GM19438 (cell line): Measurements from ENCODE around the gene HVCN1.
A peak's percentile ranks its signal among the peaks of the same experiment; 100 is the strongest.

Experiments
- ATAC-seq: cut with Tn5 transposase; IDR thresholded peaks from one replicate; pipeline ENCODE4 v1.9.1; 2021; ENCODE audit warnings: low read depth; ENCODE audit not compliant: unreplicated experiment

Gene HVCN1

DNA sequence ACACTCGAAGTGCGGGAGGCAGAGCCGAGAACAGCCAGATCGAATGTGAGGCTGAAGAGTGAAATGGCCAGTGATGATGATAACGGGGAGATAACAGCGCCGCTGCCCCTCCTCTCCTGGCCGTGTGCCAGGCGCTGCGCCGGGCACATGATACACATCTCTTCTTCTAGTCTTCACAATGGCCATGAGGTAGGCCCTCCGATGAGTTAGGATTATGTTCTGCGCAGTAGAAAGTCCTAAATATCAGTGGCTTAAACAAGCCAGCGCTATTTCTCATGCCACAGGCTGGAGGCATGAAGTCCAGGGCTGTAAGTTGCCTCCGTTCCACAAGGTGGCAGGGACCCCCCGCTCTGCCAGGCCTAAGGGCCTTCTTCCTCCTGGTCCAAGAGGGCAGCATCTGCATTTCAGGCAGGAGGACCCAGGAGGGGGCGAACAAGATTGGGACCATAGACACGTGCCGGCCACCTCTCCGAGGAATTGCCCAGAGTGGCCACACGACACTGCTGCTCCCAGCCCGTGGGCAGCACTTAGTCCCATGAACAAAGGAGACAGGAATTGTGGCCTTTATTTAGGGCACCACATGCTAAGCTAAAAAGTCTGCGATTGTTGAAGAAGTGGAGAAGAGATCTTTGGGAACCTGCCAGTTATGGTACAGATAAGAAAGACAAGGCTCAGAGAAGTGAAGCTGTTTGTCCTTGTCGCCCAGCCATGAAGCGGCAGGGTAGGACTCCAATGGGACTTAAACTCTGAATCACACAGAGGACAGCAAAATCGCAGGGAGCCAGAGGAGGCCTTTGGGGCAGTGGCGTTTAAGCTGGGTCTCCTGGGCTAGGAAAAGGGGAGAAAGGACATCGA, 10.9 kb upstream of the HVCN1 start:
- ATAC-seq = no peak

DNA sequence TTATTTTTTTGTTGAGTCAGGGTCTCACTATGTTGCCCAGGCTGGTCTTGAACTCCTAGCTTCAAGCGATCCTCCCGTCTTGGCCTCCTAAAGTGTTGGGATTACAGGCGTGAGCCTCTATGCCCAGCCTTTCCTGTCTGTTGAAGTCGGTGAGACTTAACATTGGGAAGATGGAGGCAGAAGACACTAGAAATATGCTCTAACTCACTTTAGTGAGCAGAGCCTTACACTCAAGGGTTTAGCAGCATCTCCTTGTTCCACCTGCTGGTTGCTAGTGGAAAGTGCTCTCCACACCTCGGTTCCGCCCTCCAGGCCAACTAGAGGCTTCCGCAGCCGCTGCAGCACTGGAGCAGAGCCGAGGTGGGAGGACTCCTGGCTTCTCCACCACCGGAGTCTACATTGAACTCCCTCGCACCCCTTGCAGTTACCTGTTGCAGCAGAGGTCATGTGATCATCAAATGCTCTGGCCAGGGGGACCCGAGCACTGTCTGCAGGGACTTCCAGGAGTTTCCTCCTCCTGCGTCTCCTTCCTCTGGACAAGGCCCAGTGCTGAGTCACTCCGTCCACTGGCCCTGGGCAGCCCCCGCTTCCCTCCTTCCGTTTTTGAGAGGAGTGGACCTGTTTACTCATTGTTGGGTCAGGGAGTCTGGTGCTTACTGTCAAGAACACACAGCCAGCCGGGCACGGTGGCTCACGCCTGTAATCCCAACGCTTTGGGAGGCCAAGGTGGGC, 9.4 kb upstream of the HVCN1 start:
- ATAC-seq = peak; percentile 90

DNA sequence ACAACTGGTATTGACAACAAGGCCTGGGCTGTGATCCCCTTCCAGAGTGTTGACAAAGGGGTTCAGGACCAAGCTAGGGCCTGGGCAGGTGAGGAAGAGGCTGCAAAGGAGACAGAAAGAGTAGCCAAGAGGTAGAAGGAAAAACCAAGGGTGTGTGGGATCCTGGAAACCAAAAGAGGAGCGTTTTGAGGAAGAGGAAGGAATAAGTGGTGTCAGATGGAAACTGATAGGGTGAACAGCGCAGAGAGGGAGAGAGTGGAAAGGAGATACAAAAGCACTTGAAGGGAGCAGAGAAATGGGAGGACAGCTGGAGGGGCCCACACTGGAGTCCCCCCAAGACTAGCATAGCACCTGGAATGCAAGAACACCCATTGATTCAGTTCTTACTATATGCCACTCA, 8.3 kb upstream of the HVCN1 start:
- ATAC-seq = no peak

DNA sequence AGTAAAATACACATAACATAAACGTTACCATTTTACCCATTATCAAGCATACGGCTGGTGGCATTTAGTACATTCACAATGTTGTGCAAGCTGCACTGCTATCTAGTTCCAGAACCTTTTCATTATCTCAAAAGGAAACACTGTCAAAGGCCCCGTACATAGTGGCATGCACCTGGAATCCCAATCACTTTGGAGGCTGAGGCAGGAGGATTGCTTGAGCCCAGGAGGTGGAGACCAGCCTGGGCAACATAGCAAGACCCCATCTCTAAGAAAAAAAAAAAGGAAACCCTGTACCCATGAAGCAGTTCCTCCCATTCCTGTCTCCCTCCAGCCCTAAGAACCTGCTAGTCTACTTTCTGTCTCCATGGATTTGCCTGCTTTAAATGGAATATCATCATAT, 7.4 kb upstream of the HVCN1 start:
- no peak for ATAC-seq

DNA sequence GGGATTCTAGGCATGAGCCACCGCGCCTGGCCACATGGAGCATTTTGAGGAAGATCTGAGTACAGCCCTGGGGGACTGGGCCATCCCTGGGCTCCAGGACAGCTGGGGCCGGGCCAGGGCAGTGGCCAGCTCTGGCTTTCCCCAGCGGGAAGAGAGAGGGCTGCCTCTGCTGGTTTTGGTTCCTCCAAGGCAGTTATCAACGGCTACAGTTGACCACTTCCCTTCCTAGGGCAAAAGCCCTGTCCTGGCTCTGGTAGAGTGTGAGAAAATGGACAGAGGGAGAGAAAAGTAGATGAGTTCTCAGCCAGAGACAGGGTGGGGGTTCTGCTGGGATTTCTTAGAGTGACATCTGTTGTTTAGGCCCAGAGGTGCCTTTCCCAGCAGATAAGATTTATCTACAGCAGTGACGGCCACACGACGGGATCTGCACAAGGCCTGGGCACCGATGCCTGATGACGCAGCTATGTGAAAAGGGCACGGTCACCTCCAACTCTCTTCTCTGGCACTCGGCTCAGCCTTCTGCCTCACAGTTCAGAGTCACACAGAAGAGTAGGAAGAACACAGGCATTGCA, 5.5 kb upstream of the HVCN1 start:
- ATAC-seq = no peak

DNA sequence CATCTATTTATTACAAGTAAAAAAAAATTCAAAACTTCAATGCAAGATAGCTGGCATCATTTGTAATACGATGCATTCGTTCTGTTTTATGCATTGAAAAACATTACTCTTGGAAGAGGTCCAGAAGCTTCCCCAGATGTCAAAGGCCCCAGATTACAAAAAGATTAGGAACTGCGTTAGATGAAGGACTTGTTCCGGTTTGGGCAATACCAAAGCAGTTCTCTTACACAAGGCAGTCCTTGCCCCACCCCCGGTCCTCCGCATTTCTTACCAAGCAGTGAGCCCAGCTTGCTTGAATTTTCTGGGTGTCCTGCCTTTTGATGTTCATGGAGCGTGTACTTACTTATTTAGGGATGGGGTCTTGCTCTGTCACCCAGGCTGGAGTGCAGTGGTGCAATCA, 4.8 kb upstream of the HVCN1 start:
- no peak for ATAC-seq

DNA sequence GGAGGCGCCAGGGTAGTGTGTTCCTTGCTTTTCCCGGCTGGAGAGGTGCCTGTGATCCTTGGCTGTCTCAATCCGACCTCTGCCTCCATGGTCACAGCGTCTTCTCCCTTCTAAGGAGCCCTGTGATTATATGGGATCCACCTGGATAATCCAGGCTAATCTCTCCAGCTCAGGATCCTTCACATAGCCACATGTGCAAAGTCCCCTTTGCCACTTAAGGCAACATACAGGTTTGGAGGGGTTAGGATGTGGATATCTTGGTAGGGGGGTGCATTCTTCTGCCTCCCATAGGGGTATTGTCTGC, 1.2 kb upstream of the HVCN1 start:
- no peak for ATAC-seq

DNA sequence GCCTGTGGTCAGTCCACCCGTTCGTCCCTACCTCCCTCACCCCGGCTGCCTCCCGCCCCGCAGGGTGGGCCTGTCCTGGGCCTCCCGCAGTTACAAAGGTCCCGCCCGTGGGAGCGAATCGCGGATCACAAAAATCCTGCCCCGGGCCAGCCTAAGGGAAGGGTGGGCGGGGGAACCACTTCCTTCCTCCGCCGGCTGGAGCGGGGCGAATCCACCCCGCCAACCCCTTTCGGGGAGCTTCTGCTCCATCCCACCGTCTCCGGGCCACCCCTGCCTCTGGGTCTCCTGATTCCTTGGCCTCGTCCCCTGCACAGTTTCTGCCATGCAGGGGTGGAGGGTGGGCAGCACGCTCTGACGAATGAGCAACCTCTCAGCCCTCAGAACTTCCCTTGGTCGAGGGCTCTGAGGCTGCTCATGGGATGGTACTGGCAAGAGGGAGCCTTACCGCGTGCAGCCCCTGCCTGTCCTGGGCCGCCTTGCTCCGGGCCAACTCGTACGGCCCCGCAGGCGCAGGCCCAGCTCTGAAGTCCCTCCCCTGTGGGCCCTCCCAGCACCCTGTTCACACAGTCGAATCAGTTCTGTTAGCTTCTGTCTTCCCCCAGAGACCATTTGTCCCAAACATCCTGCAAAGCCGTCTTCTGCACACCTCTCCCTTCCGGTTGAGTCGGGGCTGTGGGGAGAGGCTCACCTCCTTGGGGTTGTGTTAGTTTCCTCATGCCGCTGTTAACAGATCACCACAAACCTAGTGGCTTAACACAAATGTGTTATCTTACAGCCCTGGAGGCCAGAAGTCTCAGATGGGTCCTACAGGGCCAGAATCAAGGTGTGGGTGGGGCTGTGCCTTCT, 589 bp upstream of the HVCN1 start:
- ATAC-seq = peak; percentile 52

DNA sequence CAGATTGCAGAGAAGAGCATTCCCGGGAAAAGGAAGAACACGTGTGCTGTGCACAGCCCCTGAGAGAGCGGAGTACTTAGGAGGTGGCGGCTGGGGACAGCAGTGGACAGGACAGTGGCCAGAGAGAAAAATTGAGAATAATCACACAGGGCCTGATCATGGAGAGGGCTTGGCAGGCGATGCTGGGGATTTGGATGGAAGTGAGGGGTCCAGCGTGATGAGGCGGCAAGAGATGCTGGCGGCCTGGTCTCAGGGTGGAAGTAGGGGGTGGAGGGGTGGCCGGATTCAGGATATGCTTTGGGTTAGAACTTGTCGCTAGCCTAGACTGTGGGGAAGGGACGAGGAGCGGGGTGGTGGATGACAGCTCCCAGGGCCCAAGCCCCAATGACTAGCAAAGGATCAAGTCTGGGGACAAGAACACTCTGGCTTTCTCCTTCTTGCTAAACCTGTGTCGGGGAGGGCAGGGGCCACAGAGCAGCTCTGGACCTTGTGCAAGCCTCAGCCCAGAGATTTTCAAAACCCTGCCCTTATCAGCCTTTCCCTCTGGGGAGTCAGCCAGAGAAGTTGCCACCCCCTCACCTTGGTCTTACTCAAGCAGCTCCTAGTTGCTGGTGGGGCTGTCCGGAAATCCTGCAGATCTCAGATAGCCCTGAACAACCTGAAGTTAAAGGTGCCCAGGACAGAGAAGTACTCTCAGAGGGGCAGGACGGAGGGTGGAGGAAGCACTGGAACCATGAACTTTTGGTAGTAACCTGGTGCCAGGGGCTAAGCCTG, 1.3 kb downstream of the HVCN1 start:
- ATAC-seq = no peak

DNA sequence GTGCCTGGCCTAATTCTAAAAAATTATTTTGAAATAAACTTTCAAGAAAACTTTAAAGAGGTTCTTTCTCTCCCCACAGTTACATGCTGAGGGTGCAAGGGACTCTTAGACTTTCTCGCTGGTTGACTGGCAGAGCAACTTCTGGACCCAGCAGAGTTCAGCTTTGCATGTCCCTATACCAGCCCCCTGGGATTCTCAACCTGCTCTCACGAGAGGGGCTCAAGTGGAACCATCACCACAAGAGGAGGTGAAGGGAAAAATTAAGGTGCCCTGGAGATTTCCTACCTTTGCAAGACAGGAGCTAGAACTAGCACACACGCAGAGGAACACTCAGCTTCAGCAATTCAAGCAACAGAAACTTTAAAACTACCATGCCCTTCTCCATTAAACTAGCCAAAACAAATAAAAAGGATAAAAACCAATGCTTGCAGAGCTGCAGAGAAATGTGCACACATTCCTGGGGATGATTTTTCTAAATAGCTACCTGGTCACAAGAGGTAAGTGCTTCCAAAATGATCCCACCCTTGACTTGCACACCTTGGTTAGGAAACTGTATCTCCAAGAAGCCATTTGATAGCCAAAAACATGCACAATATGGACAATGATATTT, 2.5 kb downstream of the HVCN1 start:
- no peak for ATAC-seq

DNA sequence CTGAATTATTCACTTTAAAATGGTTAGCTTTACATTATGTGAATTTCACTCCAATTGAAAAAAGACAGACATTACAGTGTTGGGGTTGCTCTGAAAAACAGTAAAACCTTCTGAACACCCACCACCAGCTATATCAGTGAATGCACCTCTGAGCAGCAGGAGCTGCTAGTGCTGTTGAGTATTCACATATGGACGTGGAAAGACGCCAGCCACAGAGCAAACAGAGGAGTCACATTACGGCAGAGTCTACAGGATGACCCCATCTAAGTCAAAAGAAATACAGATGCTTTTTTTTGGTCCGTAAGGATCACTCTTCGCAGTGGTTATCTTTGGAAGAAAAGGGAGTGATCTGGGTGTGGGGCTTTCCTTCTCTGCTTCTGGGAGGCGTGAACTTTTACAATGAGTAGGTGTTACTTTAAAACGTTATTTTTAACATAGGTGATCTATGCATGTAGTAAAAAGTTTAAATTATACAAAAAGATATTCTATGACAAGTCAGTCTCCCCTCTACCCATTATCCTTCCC, 4.5 kb downstream of the HVCN1 start:
- ATAC-seq = no peak

DNA sequence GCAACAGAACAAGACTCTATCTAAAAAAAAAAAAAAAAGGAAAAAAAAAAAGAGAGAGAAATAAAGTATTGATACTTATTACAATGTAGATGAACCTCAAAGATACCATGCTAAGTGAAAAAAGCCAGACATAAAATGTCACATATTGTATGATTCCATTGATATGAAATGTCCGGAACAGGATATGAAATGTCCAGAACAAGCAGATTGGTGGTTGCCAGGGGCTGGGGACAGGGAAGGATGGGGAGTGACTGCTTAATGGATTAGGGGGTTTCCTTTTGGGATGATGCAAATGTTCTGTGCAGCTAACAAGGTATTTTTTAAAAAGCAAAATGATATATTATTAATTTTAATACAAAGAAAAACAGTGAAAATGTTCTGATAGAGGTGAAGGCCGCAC, 5.0 kb downstream of the HVCN1 start:
- no peak for ATAC-seq

DNA sequence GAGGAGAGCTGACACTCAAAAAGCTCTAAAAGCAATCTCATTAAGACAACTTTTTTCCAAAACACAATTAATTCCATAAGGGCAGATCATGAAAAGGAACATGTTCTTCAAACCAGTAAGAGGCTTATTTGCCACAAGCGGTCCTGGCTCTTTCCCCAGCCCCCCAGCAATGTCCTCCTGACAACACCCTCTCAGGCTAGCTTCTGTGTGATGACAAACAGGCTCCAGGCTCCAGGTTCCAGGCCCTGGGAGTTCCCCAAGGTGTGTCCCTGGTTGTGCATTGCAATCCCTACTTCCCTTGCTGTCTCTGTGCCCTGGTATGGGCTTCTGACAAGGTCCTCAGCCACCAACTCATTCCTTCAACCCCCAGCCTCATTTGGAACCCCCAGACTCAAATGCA, 8.9 kb downstream of the HVCN1 start:
- ATAC-seq = no peak

DNA sequence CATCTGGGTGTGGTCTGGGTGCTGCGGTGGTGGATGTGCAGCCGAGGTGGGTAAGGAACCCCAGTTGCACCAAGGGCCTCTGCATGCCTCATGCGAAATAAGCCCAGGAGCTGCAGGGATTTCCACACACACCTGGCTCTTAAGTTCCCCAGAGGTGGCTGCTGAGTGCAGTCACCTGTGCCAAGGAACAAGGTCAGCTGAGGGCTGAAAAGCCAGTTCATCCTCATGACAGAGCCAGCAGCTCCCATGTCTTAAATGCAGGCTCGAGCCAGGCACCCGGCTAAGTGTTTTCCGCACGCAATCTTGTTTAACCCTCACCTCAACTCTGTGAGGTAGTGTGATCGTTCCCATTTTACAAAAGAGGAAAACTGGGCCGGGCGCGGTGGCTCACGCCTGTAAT, 9.7 kb downstream of the HVCN1 start:
- ATAC-seq = no peak

DNA sequence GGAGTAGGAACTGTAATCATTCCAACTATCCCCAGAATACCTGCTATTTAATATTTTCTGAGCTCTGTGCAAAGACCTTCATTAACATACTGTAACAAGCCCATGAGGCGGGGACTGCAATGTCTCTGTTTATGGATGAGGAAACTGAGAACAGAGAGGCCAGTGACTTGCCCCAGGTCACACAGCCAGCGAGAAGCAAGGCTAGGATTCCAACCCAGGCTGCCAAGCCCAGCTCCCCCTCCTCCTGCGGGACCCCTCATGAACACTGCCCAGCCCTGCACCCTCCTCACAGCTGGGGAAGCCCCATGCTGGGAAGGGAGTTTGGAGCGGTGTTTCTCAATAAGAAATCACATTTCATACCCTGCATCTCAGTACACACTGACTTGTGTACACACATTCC, 10.9 kb downstream of the HVCN1 start:
- ATAC-seq = peak; percentile 4

DNA sequence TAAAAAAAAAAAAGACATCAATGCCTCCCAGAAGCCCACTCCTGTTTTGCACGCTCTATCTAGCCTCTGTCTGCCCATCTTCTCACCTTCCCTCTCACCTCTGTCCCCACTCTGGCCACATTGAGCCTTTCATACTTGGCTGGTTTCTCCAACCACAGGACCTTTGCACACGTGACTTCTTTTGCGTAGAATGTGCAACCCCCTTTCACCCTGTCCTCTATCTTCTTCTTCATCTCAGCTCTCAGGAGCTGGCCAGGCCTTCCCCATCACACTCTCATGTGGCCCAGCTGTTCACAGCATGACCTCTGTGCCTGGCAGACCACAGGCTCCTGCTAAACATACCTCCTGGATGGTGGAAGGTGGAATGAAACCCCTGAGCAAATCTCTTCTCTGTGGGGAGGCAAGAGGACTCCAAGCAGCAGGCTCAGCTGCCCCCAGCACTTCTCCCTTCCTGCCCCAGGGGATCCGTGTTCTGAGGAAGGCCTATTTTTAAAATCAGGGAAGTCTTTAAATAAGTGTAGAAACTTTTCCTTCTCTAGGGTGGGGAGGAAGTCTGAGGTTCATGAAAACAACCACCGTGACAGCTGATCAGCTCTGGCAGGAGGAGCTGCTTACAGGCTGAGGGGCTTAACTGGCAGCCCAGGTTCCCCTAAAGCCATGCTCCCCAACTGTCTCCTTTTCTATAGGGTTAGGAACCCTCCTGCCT, 11.6 kb downstream of the HVCN1 start:
- ATAC-seq = peak; percentile 69

DNA sequence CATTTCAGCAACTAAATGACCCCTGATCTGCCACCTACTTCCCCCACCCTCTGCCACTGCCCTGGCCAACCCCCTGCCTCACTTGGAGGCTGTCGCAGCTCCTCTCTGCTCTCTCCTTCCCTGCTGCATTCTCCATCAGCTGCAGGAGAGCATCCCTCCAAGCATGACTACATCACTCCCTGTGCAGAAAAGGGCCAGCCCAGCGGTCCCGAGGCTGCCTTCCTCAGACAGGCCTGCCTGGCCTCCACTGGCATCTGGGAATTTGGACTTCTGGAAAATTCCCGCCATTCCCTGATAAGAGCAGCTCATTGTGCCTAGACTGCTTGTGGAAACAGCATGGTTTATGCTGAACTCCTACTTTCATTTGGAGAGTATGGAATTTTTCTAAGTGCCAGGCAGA, 12.7 kb downstream of the HVCN1 start:
- ATAC-seq = no peak

DNA sequence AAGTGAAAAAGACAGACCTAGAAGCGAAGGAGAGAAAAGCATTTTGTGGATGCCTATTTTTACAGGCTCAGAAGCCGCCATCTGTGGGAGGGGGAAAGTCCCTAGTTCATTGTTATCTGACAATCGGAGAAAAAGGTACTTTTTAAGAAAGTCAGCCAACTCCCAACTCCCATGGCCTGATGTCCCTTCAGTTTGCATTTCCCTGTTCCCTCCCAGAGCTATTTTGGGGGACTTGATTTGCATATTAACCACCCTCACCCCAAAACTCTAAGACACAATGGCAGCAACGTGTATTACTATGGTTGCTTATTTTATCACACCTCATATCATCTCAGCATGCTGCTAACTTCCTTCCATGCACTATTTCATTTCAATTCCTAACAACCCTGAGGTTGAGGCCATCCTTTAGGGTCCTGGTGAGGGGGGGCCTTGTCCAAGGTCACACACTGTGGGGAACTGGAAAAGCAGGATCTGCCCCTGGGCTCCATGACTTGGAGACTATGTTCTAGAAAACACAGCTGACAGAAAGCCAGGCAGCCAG, 18.7 kb downstream of the HVCN1 start:
- ATAC-seq = peak; percentile 44

DNA sequence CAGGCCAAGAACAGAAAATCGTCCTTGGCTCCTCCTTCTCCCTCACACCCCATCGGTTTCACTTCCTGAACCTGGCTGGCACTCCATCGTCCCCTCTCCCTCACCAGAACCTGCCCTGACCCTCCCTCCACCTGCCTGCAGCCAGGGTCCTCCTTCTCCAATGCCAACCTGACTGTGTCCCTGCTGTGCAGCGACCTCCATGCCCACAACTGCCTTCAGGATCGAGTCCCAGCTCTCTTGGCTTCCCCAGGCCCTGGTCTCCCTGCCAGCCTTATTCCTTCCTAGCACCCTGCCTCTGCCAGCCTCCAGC, 19.8 kb downstream of the HVCN1 start:
- peak; percentile 28 for ATAC-seq
